MCF 10A (cell line): ENCODE measurements around the gene PCSK6. TPM values are rescaled to one million over a fixed set of nuclear protein-coding genes. Genes with fewer than 3 reads are reported as not detected.

Experiments
- BruUV-seq: library from RNA; stranded (reverse); fragments of 400-500 nt; replicated peaks from 2 replicates; lab custom pipeline; 2021; lab: Mats Ljungman, UMichigan
- CTCF ChIA-PET: fragments of 300-600 bp; sonication (Branson Sonifier 250); formaldehyde crosslinking; extraction: SDS; loops from one replicate; lab custom pipeline; 2021; ENCODE audit warnings: antibody characterized with exemption, inconsistent platforms; lab: Yijun Ruan, JAX
- POLR2A ChIA-PET: fragments of 300-600, 350-650 bp; sonication (Branson Sonifier 250); formaldehyde crosslinking; extraction: SDS; loops from one replicate; lab custom pipeline; 2020; ENCODE audit warnings: antibody characterized with exemption, inconsistent platforms; lab: Yijun Ruan, JAX
- DNase-seq: peaks from one replicate; pipeline ENCODE4 v3.0.0-alpha.2; 2018; ENCODE audit not compliant: unreplicated experiment
- H3K27ac Mint-ChIP-seq: one replicate; pipeline ENCODE4 v1.8.0; 2022; ENCODE audit warnings: mild to moderate bottlenecking, low read depth, mixed read lengths; ENCODE audit not compliant: unreplicated experiment
- H3K27me3 Mint-ChIP-seq: one replicate; pipeline ENCODE4 v1.8.0; 2022; ENCODE audit warnings: mixed read lengths; ENCODE audit not compliant: insufficient read depth, unreplicated experiment
- H3K36me3 Mint-ChIP-seq: one replicate; pipeline ENCODE4 v1.8.0; 2022; ENCODE audit warnings: mild to moderate bottlenecking, moderate library complexity, mixed read lengths; ENCODE audit not compliant: insufficient read depth, unreplicated experiment
- H3K4me1 Mint-ChIP-seq: one replicate; pipeline ENCODE4 v1.8.0; 2022; ENCODE audit warnings: mixed read lengths; ENCODE audit not compliant: insufficient read depth, unreplicated experiment
- H3K4me3 Mint-ChIP-seq: one replicate; pipeline ENCODE4 v1.8.0; 2022; ENCODE audit warnings: mild to moderate bottlenecking, moderate library complexity, mixed read lengths; ENCODE audit not compliant: unreplicated experiment
- H3K9me3 Mint-ChIP-seq: one replicate; pipeline ENCODE4 v1.8.0; 2022; ENCODE audit warnings: mixed read lengths; ENCODE audit not compliant: unreplicated experiment
- CTCF ChIP-seq: fragments of 200-600 bp; IDR thresholded peaks from one replicate; pipeline ENCODE4 v1.8.0; 2022; ENCODE audit warnings: antibody characterized with exemption, mild to moderate bottlenecking; ENCODE audit not compliant: unreplicated experiment
- intact Hi-C: fragments of 100-400 bp; cut with micrococcal nuclease; formaldehyde crosslinking; loops from 2 replicates; pipeline ENCODE4 v1.14.1; 2022
- total RNA-seq: library from RNA; stranded (reverse); gene quantifications from 2 replicates; pipeline ENCODE4 v1.2.3, GENCODE V29; 2022

The PCSK6 gene
- total RNA-seq, 1 experiment from 2014 or later, result 30.8 TPM

DNA sequence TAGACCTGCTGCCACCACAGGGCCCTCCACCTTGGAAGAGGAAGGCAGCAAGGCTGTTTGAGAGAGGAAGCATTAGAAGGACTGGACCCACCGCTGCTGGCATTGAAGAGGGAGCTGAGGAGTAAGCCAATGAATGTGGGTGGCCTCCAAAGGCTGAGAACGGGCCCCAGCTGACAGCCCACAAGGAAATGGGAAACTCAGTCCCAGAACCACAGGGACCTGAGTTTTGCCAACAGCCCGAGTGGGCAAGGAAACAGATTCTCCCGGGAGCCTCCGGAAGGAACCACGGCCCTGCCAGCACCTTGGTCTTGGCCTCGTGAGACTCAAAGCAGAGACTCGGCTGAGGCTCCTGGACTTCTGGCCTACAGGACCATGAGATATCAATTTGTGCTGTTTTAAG, 99.0 kb downstream of the PCSK6 start:
- no TSS peak for BruUV-seq

GRCh38 chr15:101390060-101390459, 99.4 kb downstream of the PCSK6 start:
- BruUV-seq, result no TSS peak
- no peaks in the 10 kb centered on the region for H3K9me3 Mint-ChIP-seq

More for the DNA sequence above, 99.0 kb downstream of the PCSK6 start:
- H3K27ac Mint-ChIP-seq, result no peak overlapping the region
- CTCF ChIA-PET, result interaction anchor here (1.2 kb wide), 1 partner anchor 25 kb away, joined by 3 read pairs; no protein-coding TSS in a partner anchor
- H3K36me3 Mint-ChIP-seq, result peaks cover 20% of the 10 kb centered on the region
- intact Hi-C loops, result no loop called here
- no peak for DNase-seq
- no peak overlapping the region for H3K4me3 Mint-ChIP-seq
- no peak for TF ChIP-seq CTCF
- POLR2A ChIA-PET, result no interaction called here
- no peaks in the 10 kb centered on the region for H3K4me1 Mint-ChIP-seq
- no peaks in the 10 kb centered on the region for H3K9me3 Mint-ChIP-seq
- H3K27me3 Mint-ChIP-seq, result no peaks in the 10 kb centered on the region

GRCh38 chr15:101389362-101389761, 100.1 kb downstream of the PCSK6 start:
- no peak for DNase-seq
- no TSS peak for BruUV-seq
- no peak overlapping the region for H3K4me3 Mint-ChIP-seq
- ChIA-PET CTCF (no interaction called here), POLR2A (no interaction called here)
- H3K4me1 Mint-ChIP-seq, result no peaks in the 10 kb centered on the region
- TF ChIP-seq CTCF, result no peak
- H3K27ac Mint-ChIP-seq, result no peak overlapping the region
- no peaks in the 10 kb centered on the region for H3K9me3 Mint-ChIP-seq
- intact Hi-C loops, result no loop called here
- peaks cover 26% of the 10 kb centered on the region for H3K36me3 Mint-ChIP-seq
- no peaks in the 10 kb centered on the region for H3K27me3 Mint-ChIP-seq

More at GRCh38 chr15:101390060-101390459, 99.4 kb downstream of the PCSK6 start:
- Mint-ChIP-seq H3K27ac (no peak overlapping the region), H3K4me3 (no peak overlapping the region), H3K27me3 (no peaks in the 10 kb centered on the region), H3K4me1 (no peaks in the 10 kb centered on the region), H3K36me3 (peaks cover 24% of the 10 kb centered on the region)
- intact Hi-C loops, result no loop called here
- no peak for DNase-seq
- ChIA-PET POLR2A (no interaction called here), CTCF (interaction anchor here (1.2 kb wide), 1 partner anchor 25 kb away, joined by 3 read pairs; no protein-coding TSS in a partner anchor)
- TF ChIP-seq CTCF, result no peak

DNA sequence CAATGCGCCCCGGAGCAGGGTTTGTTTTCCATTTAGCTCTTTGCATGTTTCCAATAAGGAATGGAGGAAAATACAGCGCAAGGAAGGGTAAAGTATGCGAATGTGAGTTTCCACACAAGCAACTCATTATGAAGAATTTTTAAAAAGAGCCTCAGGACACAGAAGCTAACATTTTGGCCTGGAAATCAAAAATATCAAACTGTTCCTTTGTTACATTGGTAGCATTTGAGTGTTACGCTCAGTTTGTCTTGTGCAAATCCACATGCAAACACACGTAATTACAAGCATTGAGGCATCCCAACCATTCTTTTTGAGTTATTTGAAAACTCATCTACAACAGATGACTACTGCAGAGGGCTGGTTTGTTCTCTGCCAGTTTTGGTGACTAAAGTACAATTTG, 101.5 kb downstream of the PCSK6 start:
- H3K4me3 Mint-ChIP-seq, result no peak overlapping the region
- CTCF ChIA-PET, result interaction anchor here (0.6 kb wide), 1 partner anchor 52 kb away, joined by 4 read pairs; no protein-coding TSS in a partner anchor
- H3K27me3 Mint-ChIP-seq, result no peaks in the 10 kb centered on the region

More for the DNA sequence above, 101.5 kb downstream of the PCSK6 start:
- DNase-seq, result no peak
- POLR2A ChIA-PET, result no interaction called here
- intact Hi-C loops, result no loop called here
- no peak overlapping the region for H3K27ac Mint-ChIP-seq
- peaks cover 26% of the 10 kb centered on the region for H3K36me3 Mint-ChIP-seq
- no peaks in the 10 kb centered on the region for H3K9me3 Mint-ChIP-seq
- H3K4me1 Mint-ChIP-seq, result no peaks in the 10 kb centered on the region
- no TSS peak for BruUV-seq
- TF ChIP-seq CTCF, result no peak
